PC-9 (cell line): ENCODE data around the gene IQCK.

Source experiments
- CTCF ChIP-seq: fragments of 200-600 bp; sonication (generic); conservative IDR thresholded peaks from 2 replicates; pipeline ENCODE4 v1.6.1; 2017; ENCODE audit warnings: mixed run types, antibody characterized with exemption, mild to moderate bottlenecking, moderate library complexity
- EZH2 ChIP-seq: fragments of 200-600 bp; sonication (generic); IDR thresholded peaks from 2 replicates; pipeline ENCODE4 v1.8.0; 2017; ENCODE audit warnings: antibody characterized with exemption, low read depth

- TF ChIP-seq CTCF, result peak; percentile 95
- TF ChIP-seq EZH2, result no peak
Measured at GRCh38 chr16:19907161-19907992, 189.3 kb downstream of the IQCK start.
